Measurements from ENCODE around the gene DCC.

- no peak for TF ChIP-seq CTCF (IDR thresholded peaks at IDR 0.05 in 2 of 3, conservative IDR thresholded peaks at IDR 0.05 in 1 of 3; ENCODE audit: borderline replicate concordance in 1 of 3, insufficient read depth in 1 of 3, low read depth in 2 of 3, low read length in 2 of 3)
- TF ChIP-seq CEBPB (IDR thresholded peaks at IDR 0.05; ENCODE audit: low read depth): no peak
Observed at GRCh38 chr18:52914148-52914547, 574.2 kb downstream of the DCC start.

All from HCT116 (cell line).